Upper lobe of left lung (tissue), 4 donors: Measurements from ENCODE around the gene DMP1.

Experiments
- CTCF ChIP-seq, 6 experiments: fragments of 450-650 bp in 4 of 6; fragments of 200-600 bp in 2 of 6; sonication (generic) in 2 of 6; IDR thresholded peaks; one replicate each; pipeline ENCODE4 v1.5.1; 2016 to 2019; ENCODE audit warnings: antibody characterized with exemption in 6 of 6
- EP300 ChIP-seq, 4 donors: sonication (generic); formaldehyde crosslinking; IDR thresholded peaks; one replicate each; pipeline ENCODE4 v1.5.1; 2017; ENCODE audit warnings: antibody characterized with exemption in 4 of 4, control low read depth in 2 of 4
- POLR2A ChIP-seq, 4 donors: fragments of 450-650 bp; IDR thresholded peaks; one replicate each; pipeline ENCODE4 v1.5.1; 2016 to 2017; ENCODE audit warnings: antibody characterized with exemption in 4 of 4, mild to moderate bottlenecking in 2 of 4
- POLR2AphosphoS5 ChIP-seq, 2 donors: sonication (generic); formaldehyde crosslinking; IDR thresholded peaks; one replicate each; pipeline ENCODE4 v1.5.1; 2017; ENCODE audit warnings: antibody characterized with exemption in 2 of 2

DNA sequence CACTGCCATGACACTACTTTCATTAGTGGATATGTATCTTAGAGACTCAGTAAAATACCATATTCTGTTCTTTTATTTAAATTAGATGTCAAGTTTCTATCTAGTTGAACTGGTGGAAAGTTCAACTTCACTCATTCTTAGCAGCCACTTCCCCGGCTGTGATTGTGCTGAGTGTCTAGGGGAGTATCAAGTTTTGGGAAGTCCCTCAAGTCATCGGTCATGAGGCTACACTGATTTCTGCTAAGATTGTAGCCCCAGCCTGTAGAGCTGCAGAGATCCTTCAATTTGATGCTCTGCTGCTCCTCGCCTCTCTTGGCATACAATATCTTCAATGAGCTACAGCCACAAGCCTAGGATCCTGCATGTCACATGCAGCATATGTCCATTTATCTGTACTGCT is 53.9 kb downstream of the DMP1 start:
- TF ChIP-seq EP300 (IDR thresholded peaks at IDR 0.05) (no peak), CTCF (IDR thresholded peaks at IDR 0.05) (no peak), POLR2A (IDR thresholded peaks at IDR 0.05) (no peak), POLR2AphosphoS5 (IDR thresholded peaks at IDR 0.05) (no peak)
